ENCODE data around the gene CFAP46.

- TF ChIP-seq CTCF (IDR thresholded peaks at IDR 0.05) (no peak), POLR2A (IDR thresholded peaks at IDR 0.05) (no peak)
Measured at GRCh38 chr10:132909491-132910071, 32.8 kb downstream of the CFAP46 start.

All from adrenal gland (tissue), 5 donors.